ENCODE measurements around the gene CDYL.
A peak's percentile ranks its signal among the peaks of the same experiment; 100 is the strongest.
"Not testable (repeated sequence)": the region's sequence is repeated elsewhere in the genome, so short reads cannot be mapped to it uniquely, and the experiment has no call there.

Gene CDYL

GRCh38 chr6:4967301-4968030 lies 191.3 kb downstream of the CDYL start:
- no peak for DNase-seq

- no peak for DNase-seq
These were observed 193.5 kb downstream of the CDYL start for GRCh38 chr6:4969609-4970285.

- no peak for DNase-seq
These were observed 194.7 kb downstream of the CDYL start for GRCh38 chr6:4970739-4971395.

GRCh38 chr6:4971851-4972250 lies 195.6 kb downstream of the CDYL start:
- DNase-seq: no peak

- no peak for DNase-seq
These were observed 196.2 kb downstream of the CDYL start for GRCh38 chr6:4972438-4972837.

GRCh38 chr6:4973415-4973814 lies 197.2 kb downstream of the CDYL start:
- DNase-seq: no peak

GRCh38 chr6:4973982-4974745 lies 198.0 kb downstream of the CDYL start:
- peak in 1 of 2 experiments; percentile 39 for DNase-seq

- DNase-seq: no peak
These were observed 198.8 kb downstream of the CDYL start for GRCh38 chr6:4974962-4975361.

- no peak for DNase-seq
These were observed 199.3 kb downstream of the CDYL start for GRCh38 chr6:4975506-4975905.

- DNase-seq: no peak
These were observed 201.3 kb downstream of the CDYL start for GRCh38 chr6:4977468-4977867.

GRCh38 chr6:4979426-4979825 lies 203.2 kb downstream of the CDYL start:
- DNase-seq: no peak

GRCh38 chr6:4981761-4982160 lies 205.6 kb downstream of the CDYL start:
- DNase-seq: no peak

GRCh38 chr6:4983322-4983721 lies 207.1 kb downstream of the CDYL start:
- no peak for DNase-seq

- DNase-seq: no peak
These were observed 210.8 kb downstream of the CDYL start for GRCh38 chr6:4986999-4987398.

GRCh38 chr6:4987432-4987831 lies 211.2 kb downstream of the CDYL start:
- no peak for DNase-seq

- no peak for DNase-seq
These were observed 218.5 kb downstream of the CDYL start for GRCh38 chr6:4994741-4995140.

GRCh38 chr6:4997862-4998261 lies 221.7 kb downstream of the CDYL start:
- no peak for DNase-seq

GRCh38 chr6:4999586-4999985 lies 223.4 kb downstream of the CDYL start:
- DNase-seq: no peak

GRCh38 chr6:5003604-5004372 lies 227.6 kb downstream of the CDYL start, which contains the start of gene RPP40:
TSS of gene RPP40 (minus strand) at chr6:5004037. CDS start at chr6:5004002, 35 bp downstream.
- peak; percentile 93 to 98 for DNase-seq

- DNase-seq: no peak
These were observed 228.3 kb downstream of the CDYL start for GRCh38 chr6:5004373-5005037.

GRCh38 chr6:5005038-5005433 lies 228.8 kb downstream of the CDYL start:
- DNase-seq: not testable (repeated sequence)
